Measurements from ENCODE around the gene AP5S1. TPM values are rescaled to one million over a fixed set of nuclear protein-coding genes. Genes with fewer than 3 reads are reported as not detected.
"Not testable (repeated sequence)": the region's sequence is repeated elsewhere in the genome, so short reads cannot be mapped to it uniquely, and the experiment has no call there.

AP5S1 gene
- total RNA-seq, 1 donor from 2014 or later: 12.3 TPM

DNA sequence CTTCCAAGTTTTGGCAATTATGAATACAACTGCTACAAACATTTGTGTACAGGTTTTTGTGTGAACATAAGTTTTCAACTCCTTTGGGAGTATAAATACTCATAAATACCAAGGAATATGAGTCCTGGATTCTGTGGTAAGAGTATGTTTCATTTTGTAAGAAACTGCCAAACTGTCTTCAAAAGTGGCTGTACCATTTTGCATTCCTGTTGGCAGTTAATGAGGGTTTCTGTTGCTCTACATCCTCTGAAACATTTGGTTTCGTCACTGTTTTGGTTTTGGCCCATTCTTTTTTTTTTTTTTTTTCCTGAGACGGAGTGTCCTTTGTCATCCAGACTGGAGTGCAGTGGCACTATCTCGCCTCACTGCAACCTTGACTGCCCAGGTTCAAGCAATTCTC is 8.5 kb downstream of the AP5S1 start:
- Mint-ChIP-seq H3K9me3 (ENCODE audit: low read depth) (no peaks in the 10 kb centered on the region), H3K27ac (no peak overlapping the region), H3K36me3 (ENCODE audit: insufficient read depth) (peaks cover 7% of the 10 kb centered on the region), H3K27me3 (no peaks in the 10 kb centered on the region), H3K4me3 (ENCODE audit: low read depth) (no peak overlapping the region), H3K4me1 (ENCODE audit: low read depth) (no peaks in the 10 kb centered on the region)
- DNase-seq (ENCODE audit: low spot score, unreplicated experiment): no peak
- TF ChIP-seq, protein P1, sequence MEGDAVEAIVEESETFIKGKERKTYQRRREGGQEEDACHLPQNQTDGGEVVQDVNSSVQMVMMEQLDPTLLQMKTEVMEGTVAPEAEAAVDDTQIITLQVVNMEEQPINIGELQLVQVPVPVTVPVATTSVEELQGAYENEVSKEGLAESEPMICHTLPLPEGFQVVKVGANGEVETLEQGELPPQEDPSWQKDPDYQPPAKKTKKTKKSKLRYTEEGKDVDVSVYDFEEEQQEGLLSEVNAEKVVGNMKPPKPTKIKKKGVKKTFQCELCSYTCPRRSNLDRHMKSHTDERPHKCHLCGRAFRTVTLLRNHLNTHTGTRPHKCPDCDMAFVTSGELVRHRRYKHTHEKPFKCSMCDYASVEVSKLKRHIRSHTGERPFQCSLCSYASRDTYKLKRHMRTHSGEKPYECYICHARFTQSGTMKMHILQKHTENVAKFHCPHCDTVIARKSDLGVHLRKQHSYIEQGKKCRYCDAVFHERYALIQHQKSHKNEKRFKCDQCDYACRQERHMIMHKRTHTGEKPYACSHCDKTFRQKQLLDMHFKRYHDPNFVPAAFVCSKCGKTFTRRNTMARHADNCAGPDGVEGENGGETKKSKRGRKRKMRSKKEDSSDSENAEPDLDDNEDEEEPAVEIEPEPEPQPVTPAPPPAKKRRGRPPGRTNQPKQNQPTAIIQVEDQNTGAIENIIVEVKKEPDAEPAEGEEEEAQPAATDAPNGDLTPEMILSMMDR (IDR thresholded peaks at IDR 0.05; ENCODE audit: unreplicated experiment): no peak

DNA sequence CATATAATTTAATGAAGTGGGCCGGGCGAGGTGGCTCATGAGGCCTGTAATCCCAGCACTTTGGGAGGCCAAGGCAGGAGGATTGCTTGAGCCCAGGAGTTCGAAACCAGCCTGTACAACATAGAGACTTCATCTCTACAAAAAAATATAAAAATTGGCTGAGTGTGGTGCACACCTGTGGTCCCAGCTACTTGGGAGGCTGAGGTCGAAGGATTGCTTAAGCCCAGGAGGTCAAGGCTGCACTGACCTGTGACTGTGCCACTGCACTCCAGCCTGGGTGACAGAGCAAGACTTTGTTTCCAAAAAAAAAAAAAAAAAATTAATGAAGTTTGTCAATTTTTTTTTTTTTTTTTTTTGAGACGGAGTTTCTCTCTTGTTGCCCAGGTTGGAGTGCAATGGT is 9.5 kb downstream of the AP5S1 start:
- not testable (repeated sequence) for H3K36me3 Mint-ChIP-seq (ENCODE audit: insufficient read depth); DNase-seq (ENCODE audit: low spot score, unreplicated experiment); H3K4me3 Mint-ChIP-seq (ENCODE audit: low read depth); H3K27me3 Mint-ChIP-seq; H3K9me3 Mint-ChIP-seq (ENCODE audit: low read depth); H3K4me1 Mint-ChIP-seq (ENCODE audit: low read depth); H3K27ac Mint-ChIP-seq

DNA sequence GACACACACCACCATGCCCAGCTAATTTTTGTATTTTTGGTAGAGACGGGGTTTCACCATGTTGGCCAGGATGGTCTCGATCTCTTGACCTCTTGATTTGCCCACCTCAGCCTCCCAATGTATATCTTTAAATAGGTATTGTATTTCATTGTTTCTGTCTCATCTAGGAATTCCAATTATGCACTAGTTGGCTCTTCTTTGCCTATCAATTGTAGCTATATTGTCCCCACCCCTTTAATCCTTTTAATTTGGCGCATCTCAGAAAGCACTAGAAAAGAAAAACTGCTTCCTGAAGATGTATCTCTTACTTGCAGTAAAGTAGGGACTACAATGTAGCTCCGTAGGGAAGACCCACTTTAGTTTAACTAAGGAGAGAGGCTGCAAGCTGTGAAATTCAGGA is 15.8 kb downstream of the AP5S1 start:
- Mint-ChIP-seq H3K4me1 (ENCODE audit: low read depth) (no peaks in the 10 kb centered on the region), H3K27me3 (no peaks in the 10 kb centered on the region), H3K4me3 (ENCODE audit: low read depth) (no peak overlapping the region), H3K36me3 (ENCODE audit: insufficient read depth) (peaks cover 4% of the 10 kb centered on the region), H3K27ac (no peak overlapping the region), H3K9me3 (ENCODE audit: low read depth) (no peaks in the 10 kb centered on the region)
- no peak for DNase-seq (ENCODE audit: low spot score, unreplicated experiment)
- TF ChIP-seq, protein P1 (IDR thresholded peaks at IDR 0.05; ENCODE audit: unreplicated experiment): no peak

DNA sequence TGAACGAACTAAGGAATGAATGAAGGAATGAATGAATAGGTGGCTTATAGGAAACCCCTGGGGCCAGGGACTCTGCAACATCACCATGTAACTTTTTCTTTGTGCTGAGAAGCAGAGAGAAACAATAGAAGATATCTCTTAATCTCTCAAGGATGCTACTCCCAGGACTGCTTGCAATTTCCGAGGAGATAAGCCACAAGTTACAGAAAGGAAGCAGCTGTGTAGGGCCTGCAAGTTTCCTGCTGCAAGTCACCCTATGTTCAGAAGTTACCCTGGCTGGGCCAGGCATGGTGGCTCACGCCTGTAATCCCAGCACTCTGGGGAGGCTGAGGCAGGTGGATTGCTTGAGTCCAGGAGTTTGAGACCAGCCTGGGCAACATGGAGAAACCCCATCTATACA is 19.0 kb downstream of the AP5S1 start:
- TF ChIP-seq, protein P1 (IDR thresholded peaks at IDR 0.05; ENCODE audit: unreplicated experiment): no peak
- Mint-ChIP-seq H3K4me1 (ENCODE audit: low read depth) (no peaks in the 10 kb centered on the region), H3K27ac (no peak overlapping the region), H3K9me3 (ENCODE audit: low read depth) (no peaks in the 10 kb centered on the region), H3K36me3 (ENCODE audit: insufficient read depth) (peaks cover 4% of the 10 kb centered on the region), H3K27me3 (no peaks in the 10 kb centered on the region), H3K4me3 (ENCODE audit: low read depth) (no peak overlapping the region)
- DNase-seq (ENCODE audit: low spot score, unreplicated experiment): no peak

DNA sequence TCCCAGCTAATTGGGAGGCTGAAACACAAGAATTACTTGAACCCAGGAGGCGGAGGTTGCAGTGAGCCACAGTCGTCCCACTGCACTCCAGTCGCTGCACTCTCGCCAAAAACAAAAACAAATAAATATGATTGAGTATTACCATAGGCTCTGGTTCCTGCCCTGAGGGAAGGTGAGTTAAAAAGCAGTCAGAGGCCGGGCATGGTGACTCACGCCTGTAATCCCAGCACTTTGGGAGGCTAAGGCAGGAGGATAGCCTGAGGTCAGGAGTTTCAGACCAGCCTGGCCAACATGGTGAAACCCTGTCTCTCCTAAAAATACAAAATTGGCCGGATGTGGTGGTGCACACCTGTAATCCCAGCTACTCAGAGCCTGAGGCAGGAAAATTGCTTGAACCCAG is 19.9 kb downstream of the AP5S1 start:
- DNase-seq (ENCODE audit: low spot score, unreplicated experiment); H3K4me1 Mint-ChIP-seq (ENCODE audit: low read depth); H3K27ac Mint-ChIP-seq; H3K36me3 Mint-ChIP-seq (ENCODE audit: insufficient read depth); H3K27me3 Mint-ChIP-seq; H3K4me3 Mint-ChIP-seq (ENCODE audit: low read depth); H3K9me3 Mint-ChIP-seq (ENCODE audit: low read depth): not testable (repeated sequence)

DNA sequence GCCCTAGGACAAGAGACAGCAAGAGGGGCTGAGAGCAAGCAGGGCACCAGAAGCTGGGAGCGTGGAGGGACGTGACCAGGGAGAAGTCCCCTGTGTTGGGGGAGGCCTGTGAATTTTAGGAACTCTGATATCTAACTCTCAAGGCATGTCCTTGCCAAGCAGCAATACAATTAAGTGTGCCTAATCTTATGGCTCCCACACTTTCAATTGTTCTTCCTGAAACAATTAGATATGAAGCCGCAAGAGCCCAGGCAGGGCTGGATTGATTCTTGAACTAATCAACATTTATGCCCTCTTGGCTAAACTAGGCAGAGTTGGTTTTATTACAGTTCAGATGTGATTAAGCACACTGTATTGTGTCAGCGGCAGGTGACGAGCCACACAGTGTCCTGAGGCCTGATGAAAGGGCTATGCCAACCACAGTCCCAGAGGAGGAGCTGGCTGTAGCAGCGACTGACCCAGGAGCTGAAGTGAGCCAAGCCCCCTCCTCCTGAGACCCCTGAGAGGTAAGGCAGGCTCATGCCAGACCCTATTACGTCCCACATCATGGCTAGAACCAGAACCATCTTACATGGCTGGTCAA is 22.1 kb downstream of the AP5S1 start:
- DNase-seq (ENCODE audit: low spot score, unreplicated experiment): no peak
- Mint-ChIP-seq H3K4me3 (ENCODE audit: low read depth) (no peak overlapping the region), H3K27me3 (no peaks in the 10 kb centered on the region), H3K36me3 (ENCODE audit: insufficient read depth) (no peaks in the 10 kb centered on the region), H3K27ac (no peak overlapping the region), H3K9me3 (ENCODE audit: low read depth) (no peaks in the 10 kb centered on the region), H3K4me1 (ENCODE audit: low read depth) (peaks cover 3% of the 10 kb centered on the region)
- TF ChIP-seq, protein P1 (IDR thresholded peaks at IDR 0.05; ENCODE audit: unreplicated experiment): no peak

Measured in progenitor cell of endocrine pancreas (in vitro differentiated cells).